ENCODE measurements around the gene ZSCAN10. TPM values are rescaled to one million over a fixed set of nuclear protein-coding genes. Genes with fewer than 3 reads are reported as not detected.

ZSCAN10 gene
- total and polyA plus RNA-seq, 9 of the 15 experiments (the other 6 are each of a cell fraction or from before 2014, with no cell fraction given) = 0.22 TPM; not detected in 8

DNA sequence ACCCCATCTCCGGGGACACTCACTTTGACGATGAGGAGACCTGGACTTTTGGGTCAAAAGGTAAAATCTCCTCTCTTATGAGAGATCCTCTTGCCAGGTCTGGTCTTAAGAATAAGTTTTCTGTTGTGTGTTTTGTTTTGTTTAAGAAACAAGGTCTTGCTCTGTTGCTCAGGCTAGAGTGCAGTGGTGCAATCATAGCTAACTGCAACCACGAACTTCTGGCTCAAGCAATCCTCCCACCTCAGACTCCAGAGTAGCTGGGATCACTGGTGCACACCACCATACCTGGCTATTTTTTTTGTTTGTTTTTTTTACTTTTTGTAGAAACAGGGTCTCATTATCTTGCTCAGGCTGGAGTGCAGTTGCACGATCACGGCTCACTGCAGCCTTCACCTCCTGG, 48.6 kb downstream of the ZSCAN10 start:
- H3K4me3 ChIP-seq = no peak overlapping the region
- H3K36me3 ChIP-seq (ENCODE audit: control insufficient read depth, insufficient read depth, low read length) = no peaks in the 10 kb centered on the region
- CTCF ChIA-PET (ENCODE audit: low intra/inter-chr PET ratio) = no interaction called here
- H3K4me2 ChIP-seq (ENCODE audit: insufficient read depth, low read length) = no peak overlapping the region
- H3K4me1 ChIP-seq (replicated peaks in 1 of 2; ENCODE audit: control insufficient read depth in 2 of 2, insufficient read depth in 2 of 2, low read length in 2 of 2) = peaks cover 3 to 27% of the 10 kb centered on the region in 2 experiments; a peak in 3 of 5 replicates
- no peaks in the 10 kb centered on the region; the same call in 1 of the 2 replicates for H4K20me1 ChIP-seq (replicated peaks; ENCODE audit: control insufficient read depth, insufficient read depth, low read length)
- intact Hi-C loops (cut with micrococcal nuclease) = loop anchor here (10.0 kb wide), 1 partner anchor 124 kb away; no protein-coding TSS in a partner anchor
- no peaks in the 10 kb centered on the region for H3K79me2 ChIP-seq (ENCODE audit: control insufficient read depth, insufficient read depth, low read length)
- no peak for DNase-seq (ENCODE audit: extremely low read depth in 1 of 4, low spot score in 3 of 4)
- POLR2A ChIA-PET = interaction anchor here (0.6 kb wide), 1 partner anchor 236 kb away, joined by 3 read pairs; no protein-coding TSS in a partner anchor
- no peaks in the 10 kb centered on the region for H3K9me3 ChIP-seq (replicated peaks; ENCODE audit: control insufficient read depth, insufficient read depth, low read depth, low read length)
- BruUV-seq (replicated peaks) = no TSS peak
- in situ Hi-C loops (cut with MboI) = no loop called here
- no peak for FAIRE-seq
- ATAC-seq = no peak
- 0 out of 4 replicates have a peak overlapping the region, but pooled peaks of 1 of the 2 experiments have one; percentile 28 for H3K9ac ChIP-seq (ENCODE audit: insufficient read depth in 1 of 2, low read depth in 2 of 2, low read length in 2 of 2)
- TF ChIP-seq KHSRP (IDR thresholded peaks at IDR 0.05) (no peak), HDAC6 (IDR thresholded peaks at IDR 0.05; ENCODE audit: low read depth, low read length) (no peak), RCOR1 (IDR thresholded peaks at IDR 0.05; ENCODE audit: borderline replicate concordance in 1 of 2, low read depth in 2 of 2, low read length in 2 of 2) (no peak), POLR2AphosphoS2 (IDR thresholded peaks at IDR 0.05; ENCODE audit: low read length) (no peak), ZNF57 (CRISPR knock-in tag; IDR thresholded peaks at IDR 0.05) (no peak), ZNF436 (CRISPR knock-in tag; IDR thresholded peaks at IDR 0.05) (no peak), TAF15 (IDR thresholded peaks at IDR 0.05; ENCODE audit: low read depth, low read length) (no peak), ZNF146 (CRISPR knock-in tag; IDR thresholded peaks at IDR 0.05; ENCODE audit: unreplicated experiment) (no peak), ELF2 (CRISPR knock-in tag; IDR thresholded peaks at IDR 0.05) (no peak), ZSCAN29 (IDR thresholded peaks at IDR 0.05) (no peak)
- TF ChIP-seq, protein P1, sequence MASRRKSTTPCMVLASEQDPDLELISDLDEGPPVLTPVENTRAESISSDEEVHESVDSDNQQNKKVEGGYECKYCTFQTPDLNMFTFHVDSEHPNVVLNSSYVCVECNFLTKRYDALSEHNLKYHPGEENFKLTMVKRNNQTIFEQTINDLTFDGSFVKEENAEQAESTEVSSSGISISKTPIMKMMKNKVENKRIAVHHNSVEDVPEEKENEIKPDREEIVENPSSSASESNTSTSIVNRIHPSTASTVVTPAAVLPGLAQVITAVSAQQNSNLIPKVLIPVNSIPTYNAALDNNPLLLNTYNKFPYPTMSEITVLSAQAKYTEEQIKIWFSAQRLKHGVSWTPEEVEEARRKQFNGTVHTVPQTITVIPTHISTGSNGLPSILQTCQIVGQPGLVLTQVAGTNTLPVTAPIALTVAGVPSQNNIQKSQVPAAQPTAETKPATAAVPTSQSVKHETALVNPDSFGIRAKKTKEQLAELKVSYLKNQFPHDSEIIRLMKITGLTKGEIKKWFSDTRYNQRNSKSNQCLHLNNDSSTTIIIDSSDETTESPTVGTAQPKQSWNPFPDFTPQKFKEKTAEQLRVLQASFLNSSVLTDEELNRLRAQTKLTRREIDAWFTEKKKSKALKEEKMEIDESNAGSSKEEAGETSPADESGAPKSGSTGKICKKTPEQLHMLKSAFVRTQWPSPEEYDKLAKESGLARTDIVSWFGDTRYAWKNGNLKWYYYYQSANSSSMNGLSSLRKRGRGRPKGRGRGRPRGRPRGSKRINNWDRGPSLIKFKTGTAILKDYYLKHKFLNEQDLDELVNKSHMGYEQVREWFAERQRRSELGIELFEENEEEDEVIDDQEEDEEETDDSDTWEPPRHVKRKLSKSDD (conservative IDR thresholded peaks at IDR 0.05; ENCODE audit: low read length) = no peak
- TF ChIP-seq, protein P2, sequence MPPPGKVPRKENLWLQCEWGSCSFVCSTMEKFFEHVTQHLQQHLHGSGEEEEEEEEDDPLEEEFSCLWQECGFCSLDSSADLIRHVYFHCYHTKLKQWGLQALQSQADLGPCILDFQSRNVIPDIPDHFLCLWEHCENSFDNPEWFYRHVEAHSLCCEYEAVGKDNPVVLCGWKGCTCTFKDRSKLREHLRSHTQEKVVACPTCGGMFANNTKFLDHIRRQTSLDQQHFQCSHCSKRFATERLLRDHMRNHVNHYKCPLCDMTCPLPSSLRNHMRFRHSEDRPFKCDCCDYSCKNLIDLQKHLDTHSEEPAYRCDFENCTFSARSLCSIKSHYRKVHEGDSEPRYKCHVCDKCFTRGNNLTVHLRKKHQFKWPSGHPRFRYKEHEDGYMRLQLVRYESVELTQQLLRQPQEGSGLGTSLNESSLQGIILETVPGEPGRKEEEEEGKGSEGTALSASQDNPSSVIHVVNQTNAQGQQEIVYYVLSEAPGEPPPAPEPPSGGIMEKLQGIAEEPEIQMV (tag; conservative IDR thresholded peaks at IDR 0.05; ENCODE audit: low read depth) = no peak
- TF ChIP-seq, protein P3, sequence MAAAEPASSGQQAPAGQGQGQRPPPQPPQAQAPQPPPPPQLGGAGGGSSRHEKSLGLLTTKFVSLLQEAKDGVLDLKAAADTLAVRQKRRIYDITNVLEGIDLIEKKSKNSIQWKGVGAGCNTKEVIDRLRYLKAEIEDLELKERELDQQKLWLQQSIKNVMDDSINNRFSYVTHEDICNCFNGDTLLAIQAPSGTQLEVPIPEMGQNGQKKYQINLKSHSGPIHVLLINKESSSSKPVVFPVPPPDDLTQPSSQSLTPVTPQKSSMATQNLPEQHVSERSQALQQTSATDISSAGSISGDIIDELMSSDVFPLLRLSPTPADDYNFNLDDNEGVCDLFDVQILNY (CRISPR knock-in tag; IDR thresholded peaks at IDR 0.05) = no peak
- no peak overlapping the region for H3K27ac ChIP-seq (ENCODE audit: extremely low read depth, low read depth, low read length)
- H2AFZ ChIP-seq (ENCODE audit: low read depth, low read length) = no peak overlapping the region
- no peaks in the 10 kb centered on the region for H3K9me1 ChIP-seq (ENCODE audit: control insufficient read depth, insufficient read depth, low read length)
- 8% methylated on average over 5 of the region's 5 CpGs for WGBS (ENCODE audit: insufficient coverage, low coverage, missing lambda C conversion rate)
- H3K27me3 ChIP-seq (ENCODE audit: control insufficient read depth in 2 of 2, insufficient read depth in 2 of 2, low read length in 2 of 2) = peaks cover 9 to 43% of the 10 kb centered on the region in 2 experiments; a peak in 4 of 5 replicates
